SH-SY5Y (cell line): ENCODE results near the gene GMPR2.

Experiments
- GATA2 ChIP-seq: IDR thresholded peaks from 2 replicates; pipeline ENCODE4 v1.6.1; 2011; ENCODE audit warnings: mild to moderate bottlenecking, low read depth, low read length
- GATA3 ChIP-seq: IDR thresholded peaks from 2 replicates; pipeline ENCODE4 v1.6.1; 2011; ENCODE audit warnings: low read depth, mild to moderate bottlenecking, low read length, moderate library complexity

The GMPR2 gene

DNA sequence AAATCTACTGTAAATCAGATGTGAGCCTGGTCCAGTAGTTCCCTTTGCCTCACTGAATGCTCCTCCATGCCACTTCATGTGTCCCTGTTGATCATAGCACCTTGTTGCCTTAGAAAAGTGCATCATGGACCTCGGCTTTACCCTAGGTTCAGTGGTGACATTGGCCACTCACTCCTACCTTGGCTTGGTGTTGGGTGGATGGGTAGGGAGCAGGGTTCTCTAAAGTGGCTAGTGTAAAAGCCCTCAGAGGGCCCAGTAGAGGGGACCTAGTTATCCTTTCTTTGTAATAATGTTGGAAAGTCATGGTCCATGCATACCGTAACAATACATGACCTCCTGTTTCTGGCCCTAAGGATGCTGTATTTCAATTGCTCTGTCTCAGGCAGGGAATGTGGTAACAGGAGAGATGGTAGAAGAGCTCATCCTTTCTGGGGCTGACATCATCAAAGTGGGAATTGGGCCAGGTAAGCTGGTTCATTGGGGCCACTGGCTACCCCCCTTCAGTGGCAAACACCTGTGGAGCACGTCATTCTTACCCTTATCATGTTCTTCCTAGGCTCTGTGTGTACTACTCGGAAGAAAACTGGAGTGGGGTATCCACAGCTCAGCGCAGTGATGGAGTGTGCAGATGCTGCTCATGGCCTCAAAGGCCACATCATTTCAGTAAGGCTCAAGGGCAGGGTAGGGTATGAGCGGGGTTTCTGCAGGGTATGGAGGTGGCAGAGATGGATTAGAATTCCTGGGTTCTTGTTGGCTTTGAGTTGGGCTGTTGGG is 4.1 kb downstream of the GMPR2 start:
- no peak for TF ChIP-seq GATA2
- no peak for TF ChIP-seq GATA3

DNA sequence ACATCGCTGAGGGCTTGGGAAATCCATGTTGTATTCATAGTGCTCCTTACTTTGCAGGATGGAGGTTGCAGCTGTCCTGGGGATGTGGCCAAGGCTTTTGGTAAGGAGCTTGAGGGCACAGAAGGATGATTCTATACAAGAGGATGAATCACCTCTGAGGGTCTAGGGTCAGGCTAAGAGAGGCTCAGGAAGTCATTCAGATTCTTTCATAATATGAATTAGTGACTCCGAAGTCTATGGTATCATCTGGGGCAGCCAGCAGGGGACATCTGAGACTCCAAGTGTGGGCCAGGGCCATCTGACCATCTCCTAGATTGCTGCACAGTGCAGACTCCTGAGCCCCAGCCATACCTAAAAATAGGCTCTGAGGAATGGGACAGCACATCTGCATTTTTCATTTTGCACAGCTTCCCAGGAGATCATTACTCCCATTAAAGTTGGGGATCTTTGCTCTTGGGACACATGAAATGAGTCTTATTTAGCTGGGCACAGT is 4.8 kb downstream of the GMPR2 start:
- TF ChIP-seq GATA3 = no peak
- TF ChIP-seq GATA2 = no peak

DNA sequence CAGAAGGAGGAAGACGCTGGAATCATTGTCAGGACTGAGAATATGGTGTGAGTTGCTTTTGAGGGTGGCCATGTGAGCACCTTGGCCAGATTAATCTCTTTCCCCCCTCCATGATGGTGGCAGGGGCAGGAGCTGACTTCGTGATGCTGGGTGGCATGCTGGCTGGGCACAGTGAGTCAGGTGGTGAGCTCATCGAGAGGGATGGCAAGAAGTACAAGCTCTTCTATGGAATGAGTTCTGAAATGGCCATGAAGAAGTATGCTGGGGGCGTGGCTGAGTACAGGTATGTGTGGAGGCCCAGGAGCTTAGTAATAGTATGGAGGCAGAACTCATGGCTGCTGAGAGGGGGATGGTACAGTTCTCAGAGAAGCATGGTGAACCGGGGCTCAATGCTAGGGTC is 5.4 kb downstream of the GMPR2 start:
- TF ChIP-seq GATA2 (no peak), GATA3 (no peak)

DNA sequence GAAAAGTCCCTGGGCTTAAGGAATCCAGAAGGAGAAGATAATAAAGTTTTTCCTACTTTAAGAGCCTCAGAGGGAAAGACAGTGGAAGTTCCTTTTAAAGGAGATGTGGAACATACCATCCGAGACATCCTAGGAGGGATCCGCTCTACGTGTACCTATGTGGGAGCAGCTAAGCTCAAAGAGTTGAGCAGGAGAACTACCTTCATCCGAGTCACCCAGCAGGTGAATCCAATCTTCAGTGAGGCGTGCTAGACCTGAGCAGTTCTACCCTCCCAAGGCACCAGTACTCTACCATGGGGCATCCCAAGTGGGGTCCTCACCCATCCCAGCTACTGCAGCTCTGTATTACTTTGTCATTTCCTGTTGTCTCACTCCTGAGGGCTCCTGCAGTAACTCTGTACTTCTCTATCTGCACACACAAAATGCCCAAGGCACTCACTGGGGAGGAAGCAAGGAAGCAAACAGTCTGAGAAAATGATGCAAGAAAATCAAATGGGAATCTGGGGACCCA is 5.9 kb downstream of the GMPR2 start:
- no peak for TF ChIP-seq GATA3
- no peak for TF ChIP-seq GATA2

DNA sequence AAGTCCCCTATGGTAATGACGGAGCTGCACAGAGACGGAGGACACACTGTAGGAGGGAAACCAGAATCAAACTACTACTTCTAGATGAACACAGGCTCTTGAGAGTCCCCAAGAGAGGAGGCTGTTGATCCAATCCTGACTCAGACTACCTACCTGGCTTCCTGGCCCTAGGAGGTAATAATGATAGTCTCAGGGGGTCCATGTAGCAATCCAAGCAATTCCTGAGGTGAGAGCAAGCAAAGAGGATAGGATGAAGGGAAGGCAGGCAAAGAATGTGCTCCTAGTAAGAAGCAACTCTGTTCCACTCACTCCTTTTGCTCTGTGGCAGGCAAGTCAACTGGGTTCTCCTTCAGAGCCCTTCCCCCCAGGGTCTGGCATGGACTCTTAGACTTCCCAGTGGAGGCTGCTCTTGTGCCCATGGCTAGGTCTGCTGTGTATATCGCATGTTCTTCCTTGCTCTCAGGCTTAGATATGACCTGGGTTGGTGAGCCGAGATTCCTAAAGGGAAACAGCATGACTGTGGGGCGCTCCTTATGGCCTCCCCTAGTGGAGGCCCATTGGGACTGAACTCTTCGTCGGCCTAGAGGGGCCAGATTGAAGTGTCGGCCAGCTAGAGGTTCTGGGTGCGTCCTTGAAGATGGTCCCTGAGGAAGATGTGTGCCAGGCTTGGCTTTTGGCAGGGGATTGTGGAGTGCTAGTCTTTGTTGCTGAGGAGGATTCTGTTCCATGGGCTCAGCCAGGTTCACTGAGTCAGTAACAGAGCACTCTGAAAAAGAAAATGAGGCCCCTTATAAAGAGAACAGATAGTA is 7.6 kb downstream of the GMPR2 start:
- no peak for TF ChIP-seq GATA3
- no peak for TF ChIP-seq GATA2

- no peak for TF ChIP-seq GATA2
- no peak for TF ChIP-seq GATA3
Observed at GRCh38 chr14:24241829-24242443, 9.2 kb downstream of the GMPR2 start.

DNA sequence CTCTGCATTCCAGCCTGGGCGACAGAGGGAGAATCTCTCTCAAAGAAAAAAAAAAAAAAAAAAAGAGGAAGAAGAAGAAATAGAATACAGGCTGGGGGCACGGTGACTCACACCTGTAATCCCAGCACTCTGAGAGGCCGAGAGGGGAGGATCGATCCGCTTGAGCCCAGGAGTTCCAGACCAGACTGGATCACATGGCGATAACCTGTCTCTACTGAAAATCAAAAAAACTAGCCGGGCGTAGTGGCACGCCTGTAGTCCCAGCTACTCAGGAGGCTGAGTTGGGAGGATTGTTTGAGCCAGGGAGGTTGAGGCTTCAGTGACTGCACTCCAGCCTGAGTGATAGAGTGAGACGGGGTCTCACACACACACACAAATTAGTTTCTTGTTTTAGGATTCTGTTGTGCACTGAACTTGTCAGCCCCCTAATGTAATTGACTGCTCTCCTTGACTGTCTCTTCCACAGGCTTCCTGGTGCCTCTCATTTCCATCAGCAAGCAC is 10.7 kb downstream of the GMPR2 start:
- TF ChIP-seq GATA2 = no peak

DNA sequence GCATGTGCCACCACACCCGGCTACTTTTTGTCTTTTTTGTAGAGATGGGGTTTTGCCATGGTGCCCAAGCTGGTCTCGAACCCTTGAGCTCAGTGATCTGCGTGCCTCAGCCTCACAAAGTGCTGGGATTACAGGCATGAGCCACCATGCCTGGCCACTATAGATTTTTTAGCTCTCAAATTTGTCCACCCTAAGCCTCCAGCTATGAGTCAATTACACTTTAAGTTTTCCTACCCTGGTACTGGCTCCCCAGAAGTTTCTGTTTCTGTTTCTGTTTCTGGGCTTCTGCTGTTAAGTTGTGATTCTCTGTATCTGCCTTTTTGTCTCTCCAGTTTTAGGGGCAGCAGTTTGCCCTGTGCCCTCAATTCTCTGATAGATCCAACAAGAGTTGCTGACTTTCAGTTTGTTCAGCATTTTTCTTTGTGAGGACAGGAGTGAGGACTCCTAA is 14.1 kb downstream of the GMPR2 start:
- TF ChIP-seq GATA3 (no peak), GATA2 (no peak)

- no peak for TF ChIP-seq GATA3
- TF ChIP-seq GATA2 = no peak
Observed at GRCh38 chr14:24247422-24247821, 14.7 kb downstream of the GMPR2 start.

DNA sequence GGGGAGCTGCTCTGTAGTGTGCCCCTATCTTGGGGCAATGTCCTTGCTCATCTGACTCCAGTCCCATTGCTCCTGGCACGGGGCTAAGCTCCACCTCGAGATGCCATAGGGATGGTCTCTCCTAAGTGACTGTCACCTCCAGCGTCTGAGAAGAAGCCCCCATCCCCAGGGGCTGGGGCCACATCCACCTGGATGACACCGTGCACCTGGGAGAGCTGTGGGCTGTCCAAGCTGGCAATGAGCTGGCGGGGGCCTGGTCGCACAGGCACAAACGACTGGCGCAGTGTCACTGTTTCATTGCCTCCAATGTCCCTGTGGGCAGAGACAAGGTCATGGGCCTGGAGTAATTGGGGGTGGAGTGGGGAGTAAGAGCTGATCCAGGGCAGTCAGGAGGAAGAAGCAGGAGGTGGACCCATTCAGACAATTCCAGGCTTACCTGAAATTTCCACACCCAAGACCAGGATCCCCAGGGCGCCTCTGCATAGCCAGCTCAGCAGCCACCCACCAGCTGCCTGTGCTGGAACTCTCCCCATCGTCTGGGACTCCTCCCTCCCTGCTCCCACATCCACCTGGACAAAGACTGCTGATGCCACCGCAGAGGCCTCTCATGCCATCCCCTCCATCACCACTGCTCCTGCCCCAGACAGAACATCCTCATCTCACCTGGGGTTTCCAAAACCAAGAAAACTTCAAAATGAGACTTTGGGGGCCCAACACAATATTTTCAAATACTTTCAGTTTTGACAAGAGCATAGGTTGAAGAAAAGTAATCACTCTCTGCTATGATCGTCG is 16.7 kb downstream of the GMPR2 start:
- TF ChIP-seq GATA3 = no peak
- no peak for TF ChIP-seq GATA2

- TF ChIP-seq GATA3 (no peak), GATA2 (no peak)
Observed at GRCh38 chr14:24250354-24250753, 17.6 kb downstream of the GMPR2 start.

DNA sequence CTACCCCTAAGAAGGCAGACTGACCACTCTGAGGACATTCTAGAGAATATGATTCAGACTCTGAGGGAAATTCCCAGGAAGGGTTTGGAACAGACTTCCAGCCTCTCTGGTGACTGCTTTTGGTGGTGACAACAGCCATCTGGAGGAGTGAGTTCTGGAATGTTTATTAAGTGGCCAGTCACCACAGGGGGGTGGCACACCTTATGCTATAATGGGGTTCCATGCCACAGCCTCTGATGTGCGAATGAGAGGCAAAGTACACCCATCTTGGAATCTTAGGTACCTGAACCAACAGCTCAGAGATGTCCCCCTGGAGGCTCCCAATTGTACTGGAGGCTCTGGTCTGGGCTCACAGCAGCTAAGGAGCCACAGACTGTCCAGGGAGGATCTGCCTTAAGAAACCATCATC is 19.2 kb downstream of the GMPR2 start:
- no peak for TF ChIP-seq GATA2
- TF ChIP-seq GATA3 = no peak
